GM18507 (cell line): ENCODE measurements around the gene LENG8.
A peak's percentile ranks its signal among the peaks of the same experiment; 100 is the strongest.
"Not testable (repeated sequence)": the region's sequence is repeated elsewhere in the genome, so short reads cannot be mapped to it uniquely, and the experiment has no call there.

Experiments
- DNase-seq: peaks from one replicate; pipeline ENCODE4 v3.0.0; 2011; ENCODE audit warnings: low read depth; ENCODE audit not compliant: insufficient read length; ENCODE audit errors: extremely low spot score
- FAIRE-seq: peaks from 2 replicates; lab custom pipeline; 2011; peaks lifted over from hg19 to GRCh38; lab: Jason Lieb, UNC

LENG8 gene

DNA sequence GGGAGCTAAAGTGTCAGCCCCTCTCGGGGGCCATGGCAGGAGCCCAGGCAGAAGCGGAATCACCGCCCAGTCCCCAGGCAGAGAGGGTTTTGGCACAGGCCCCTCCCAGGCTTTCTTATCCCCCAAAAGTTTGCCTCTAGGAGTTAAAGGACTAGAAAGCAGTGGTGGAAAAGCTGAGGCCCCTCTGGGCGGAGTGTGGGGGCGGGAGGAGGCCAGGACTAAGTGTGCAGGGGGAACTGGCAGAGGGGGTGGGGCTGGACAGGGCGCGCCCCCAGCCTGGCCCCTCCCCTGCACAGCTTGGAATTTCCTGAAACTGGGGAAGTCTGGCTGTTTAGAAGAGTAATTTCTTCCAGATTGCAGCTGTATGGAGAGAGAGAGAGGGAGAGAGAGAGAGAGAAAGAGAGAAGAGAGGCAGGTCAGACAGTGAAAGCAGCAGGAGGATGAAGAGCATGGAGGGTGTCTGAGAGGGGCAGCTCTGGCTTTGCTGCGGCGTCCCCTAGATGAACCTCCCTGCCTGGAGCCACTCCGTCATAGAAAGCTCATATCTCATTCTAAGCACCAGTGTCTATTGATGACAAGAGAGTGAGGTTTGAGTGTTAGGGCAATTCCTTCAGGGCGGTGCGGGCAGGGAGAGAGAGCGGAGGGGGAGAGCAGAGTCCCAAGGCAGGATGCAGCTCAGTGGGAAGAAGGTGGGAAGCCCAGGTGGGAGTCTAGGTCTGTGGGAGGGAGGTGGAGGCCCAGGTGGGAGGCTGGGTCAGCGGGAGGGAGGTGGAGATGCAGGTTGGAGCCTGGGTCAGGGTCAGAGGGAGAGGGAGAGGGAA is 24.3 kb downstream of the LENG8 start, which contains the start of gene CDC42EP5:
Gene CDC42EP5 (minus strand): TSS at position 226 of the 821 bp plus-strand sequence. CDS start 7,749 bp downstream, outside the sequence.
- FAIRE-seq (no peak), DNase-seq (no peak)

DNA sequence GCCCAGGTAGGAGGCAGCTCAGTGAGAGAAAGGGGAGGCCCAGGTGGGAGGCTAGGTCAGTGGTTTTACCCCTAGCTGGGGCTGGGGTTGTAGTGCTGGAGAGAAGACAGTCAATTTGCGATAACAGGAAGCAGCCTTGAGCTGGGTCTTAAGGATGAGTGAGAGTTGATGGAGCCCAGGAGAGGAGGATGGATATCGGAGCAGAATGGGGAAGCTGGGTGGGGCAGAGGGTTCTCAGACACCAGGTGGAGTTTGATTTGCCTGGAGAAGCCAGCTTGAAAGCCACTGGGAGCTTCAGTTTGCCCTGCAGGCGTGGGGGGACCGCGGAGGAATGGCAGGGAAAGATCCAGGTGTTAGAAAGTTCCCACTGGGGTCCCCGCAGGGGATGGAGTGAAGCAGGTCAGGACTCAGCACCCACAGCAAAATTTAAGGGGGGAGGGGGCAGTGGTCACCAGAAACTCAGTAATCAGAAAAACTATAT is 24.9 kb downstream of the LENG8 start:
- DNase-seq = no peak
- FAIRE-seq = no peak

DNA sequence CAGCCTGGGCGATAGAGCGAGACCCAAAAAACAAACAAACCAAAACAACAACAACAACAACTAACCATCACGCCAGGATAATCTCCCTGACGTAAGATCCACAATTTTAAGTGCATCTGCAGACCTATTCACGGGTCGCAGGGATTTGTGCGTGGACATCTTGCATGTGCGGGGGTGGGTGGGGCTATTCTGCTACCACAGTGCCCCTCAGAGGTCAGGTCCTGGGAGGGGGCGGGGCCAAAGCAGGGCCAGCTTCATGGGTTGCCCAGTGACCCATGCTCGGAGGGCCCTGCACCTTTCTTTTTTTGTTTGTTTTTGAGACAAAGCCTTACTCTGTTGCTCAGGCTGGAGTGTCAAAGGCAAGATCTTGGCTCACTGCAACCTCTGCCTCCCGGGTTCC is 26.7 kb downstream of the LENG8 start:
- FAIRE-seq = no peak
- DNase-seq = no peak

DNA sequence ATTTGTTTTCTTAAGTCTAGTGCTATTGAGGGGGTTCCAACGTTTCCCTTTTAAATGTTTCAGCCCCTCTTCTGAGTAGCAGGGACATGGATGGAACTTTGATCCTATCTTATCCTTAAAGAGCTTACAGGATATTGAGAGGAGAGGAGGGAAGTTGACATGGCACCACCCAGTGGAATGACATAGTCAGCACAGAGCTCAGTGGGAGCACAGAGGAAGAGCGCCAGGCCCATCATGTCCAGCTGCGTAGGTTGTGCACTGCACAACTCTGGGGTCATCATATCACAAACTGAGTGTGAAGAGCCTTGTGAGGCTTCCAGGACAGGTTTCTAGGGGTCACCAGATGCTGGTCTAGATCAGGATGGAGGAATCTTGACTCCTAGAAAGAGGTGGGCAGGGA is 28.7 kb downstream of the LENG8 start:
- FAIRE-seq (no peak), DNase-seq (no peak)

DNA sequence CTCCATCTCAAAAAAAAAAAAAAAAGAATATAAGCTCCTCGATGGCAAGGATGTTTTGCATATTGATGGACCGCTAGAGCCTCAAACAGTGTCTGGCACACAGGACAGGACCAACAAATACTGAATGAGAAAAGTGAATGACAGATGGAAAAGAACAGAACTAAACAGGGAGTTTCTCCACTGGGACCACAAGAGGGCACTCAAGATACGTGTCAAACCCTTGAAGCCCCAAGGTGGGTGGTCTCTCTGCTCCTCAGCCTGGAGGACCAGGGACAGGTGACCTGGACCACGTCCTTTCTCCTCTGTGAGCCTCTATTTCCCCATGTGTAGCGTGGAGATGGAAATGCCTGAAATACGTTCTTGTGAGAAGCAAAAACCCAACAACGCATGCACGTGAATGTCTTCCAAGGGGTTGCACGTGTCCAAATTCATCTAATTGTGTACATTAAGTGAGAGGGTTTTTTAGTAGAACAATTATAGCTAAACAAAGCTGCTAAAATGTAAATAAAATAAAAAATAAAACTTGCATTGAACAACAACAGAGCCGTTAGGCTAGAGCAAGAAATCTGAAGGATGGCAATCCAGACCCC is 29.8 kb downstream of the LENG8 start:
- FAIRE-seq = peak; percentile 90
- DNase-seq = no peak

DNA sequence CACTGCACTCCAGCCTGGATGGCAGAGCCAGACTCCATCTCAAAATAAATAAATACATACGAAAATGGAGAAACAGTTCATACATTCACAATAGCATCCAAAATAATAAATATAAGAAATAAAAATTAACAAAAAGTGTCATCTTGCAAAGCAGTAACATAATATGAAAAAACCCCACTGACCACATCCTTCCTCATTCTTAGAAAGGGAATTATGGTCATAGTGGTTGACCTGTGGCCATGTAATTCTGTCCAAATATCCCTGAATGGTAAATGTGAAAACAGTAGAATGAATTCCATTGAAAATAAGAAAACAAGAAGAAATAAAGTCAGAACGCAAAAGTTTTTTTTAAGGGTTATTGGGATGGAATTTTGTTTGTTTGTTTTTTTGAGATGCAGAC is 31.1 kb downstream of the LENG8 start:
- DNase-seq (no peak), FAIRE-seq (no peak)

DNA sequence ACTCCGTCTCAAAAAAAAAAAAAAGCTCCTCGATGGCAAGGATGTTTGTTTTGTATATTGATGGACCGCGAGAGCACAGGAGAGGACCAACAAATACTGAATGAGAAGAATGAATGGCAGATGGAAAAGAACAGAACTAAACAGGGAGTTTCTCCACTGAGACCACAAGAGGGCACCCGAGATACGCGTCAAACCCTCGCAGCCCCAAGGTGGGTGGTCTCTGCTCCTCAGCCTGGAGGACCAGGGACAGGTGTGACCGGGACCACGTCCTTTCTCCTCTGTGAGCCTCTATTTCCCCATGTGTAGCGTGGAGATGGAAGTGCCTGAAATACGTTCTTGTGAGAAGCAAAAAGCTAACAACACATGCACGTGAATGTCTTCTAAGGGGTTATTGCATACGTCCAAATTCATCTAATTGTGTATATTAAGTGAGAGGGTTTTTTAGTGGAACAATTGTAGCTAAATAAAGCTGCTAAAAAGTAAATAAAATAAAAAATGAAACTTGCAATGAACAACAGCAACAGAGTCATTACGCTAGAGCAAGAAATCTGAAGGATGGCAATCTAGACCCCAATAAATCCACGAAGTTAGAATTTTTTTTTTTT is 32.4 kb downstream of the LENG8 start:
- peak; percentile 90 for FAIRE-seq
- no peak for DNase-seq

DNA sequence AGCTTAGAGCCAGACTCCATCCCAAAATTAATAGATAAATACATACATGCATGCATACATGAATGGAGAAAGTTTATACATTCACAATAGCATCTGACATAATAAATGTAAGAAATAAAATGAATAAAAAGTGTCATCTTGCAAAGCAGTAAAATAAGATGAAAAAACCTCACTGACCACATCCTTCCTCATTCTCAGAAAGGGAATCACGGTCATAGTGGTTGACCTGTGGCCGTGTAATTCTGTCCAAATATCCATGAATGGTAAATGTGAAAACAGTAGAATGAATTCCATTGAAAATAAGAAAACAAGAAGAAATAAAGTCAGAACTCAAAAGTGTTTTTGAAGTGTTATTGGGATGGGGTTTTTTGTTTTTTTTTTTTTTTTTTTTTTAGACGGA is 33.9 kb downstream of the LENG8 start:
- FAIRE-seq (peak; percentile 65), DNase-seq (no peak)

DNA sequence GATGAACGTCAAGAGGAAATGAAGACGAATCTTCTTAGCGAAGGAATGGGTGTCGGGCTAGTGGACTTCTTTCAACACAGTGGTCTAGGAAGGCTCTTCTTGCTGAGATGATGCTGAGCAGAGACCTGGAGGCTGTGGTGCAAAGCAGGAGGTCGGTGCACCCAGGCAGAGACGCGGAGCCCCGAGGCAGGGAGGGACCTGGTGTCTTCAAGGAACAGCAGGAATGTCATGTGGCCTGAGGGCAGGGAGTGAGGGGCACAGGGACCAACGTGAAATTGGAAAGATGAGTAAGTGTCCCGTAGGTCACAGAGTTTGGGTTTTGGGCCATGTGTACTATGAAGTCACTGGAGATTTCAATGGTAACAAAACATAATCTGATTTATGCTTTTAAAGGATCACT is 35.5 kb downstream of the LENG8 start:
- DNase-seq (no peak), FAIRE-seq (no peak)

DNA sequence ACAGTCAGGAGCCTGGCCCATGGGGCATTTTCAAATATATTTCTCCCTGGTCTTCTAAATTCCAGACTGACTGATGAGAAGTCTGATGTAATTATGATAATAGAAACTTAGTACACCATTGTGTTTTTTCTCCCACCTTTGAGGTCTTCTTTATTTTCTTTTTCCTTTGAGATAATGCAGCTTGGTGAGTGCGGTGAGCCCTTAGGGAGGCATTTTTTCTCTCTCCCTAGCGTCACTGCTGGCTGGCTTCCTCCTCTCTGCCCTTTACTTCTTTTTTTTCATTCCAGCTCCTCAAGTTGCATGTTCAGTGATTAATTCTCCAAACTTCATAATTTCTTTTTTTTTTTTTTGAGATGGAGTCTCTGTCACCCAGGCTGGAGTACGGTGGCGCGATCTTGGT is 36.9 kb downstream of the LENG8 start:
- FAIRE-seq (no peak), DNase-seq (no peak)

DNA sequence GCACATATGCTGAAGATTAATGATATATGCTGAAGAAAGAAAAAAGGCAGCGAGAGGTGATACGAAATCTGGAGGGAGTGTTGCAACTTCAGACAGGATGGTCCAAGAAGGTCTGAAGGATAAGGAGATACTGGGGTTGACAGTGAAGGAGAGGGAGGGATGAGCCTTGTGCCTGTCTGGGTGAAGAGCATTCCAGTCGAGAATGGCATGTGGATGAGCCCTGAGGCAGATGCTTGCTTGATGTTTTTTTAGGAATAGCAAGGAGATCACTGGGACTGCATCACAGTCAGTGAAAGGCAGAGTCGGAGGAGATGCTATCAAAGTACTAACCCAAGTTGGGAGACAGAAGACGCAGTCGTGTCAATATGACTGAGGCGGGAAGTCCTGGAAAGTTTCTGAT is 40.3 kb downstream of the LENG8 start:
- no peak for FAIRE-seq
- no peak for DNase-seq

DNA sequence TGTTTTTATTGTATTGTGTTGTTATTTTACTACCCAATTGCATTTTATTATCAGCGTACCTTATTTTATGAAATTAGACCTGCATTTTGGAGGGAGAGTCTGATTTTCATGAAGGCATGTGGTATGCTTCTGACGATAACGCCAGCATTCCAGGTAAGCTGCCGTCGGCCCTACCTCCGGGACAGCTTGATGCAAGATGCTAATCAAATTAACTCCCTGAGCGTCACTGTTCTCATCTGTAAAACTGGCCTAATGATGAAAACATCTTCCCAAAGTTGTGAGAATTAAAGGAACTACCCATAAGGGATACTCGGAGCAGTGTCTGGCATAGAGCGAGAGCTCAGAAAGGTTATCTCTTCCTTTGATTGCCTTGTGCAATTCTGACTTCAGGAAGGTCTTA is 40.8 kb downstream of the LENG8 start:
- no peak for FAIRE-seq
- DNase-seq = no peak

DNA sequence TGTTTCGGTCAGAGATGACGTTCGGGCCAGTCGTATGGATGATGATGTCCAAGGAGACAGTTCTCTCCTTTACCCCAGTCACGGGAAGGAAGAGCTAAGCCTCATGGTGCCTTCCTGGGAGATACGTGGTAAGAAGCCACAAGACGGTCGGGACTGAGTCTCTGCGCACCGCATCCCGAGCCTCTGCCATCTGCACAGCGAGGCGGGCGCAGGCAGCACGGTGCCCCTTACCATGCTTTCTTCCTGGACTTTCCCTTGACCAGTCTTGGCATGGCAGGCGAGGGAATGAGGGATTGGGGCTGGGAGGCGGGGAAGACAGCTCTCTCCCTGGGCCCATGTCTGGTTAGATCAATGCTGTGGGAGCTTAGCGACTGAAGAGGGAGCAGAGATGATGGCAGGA is 43.6 kb downstream of the LENG8 start:
- DNase-seq = no peak
- FAIRE-seq = no peak

DNA sequence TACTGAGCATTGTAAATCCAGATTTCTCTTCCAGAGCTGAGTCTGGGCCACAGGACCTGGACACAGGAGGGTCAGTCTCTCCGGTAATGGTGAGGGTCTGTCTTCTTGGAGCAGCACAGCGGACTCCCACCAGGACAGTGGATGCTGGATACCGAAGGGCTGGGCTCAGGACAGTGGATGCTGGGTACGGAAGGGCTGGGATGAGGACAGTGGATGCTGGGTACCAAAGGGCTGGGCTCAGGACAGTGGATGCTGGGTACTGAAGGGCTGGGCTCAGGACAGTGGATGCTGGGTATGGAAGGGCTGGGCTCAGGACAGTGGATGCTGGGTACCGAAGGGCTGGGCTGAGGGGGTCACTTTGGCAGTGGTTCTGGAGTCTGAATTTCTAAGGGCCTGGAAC is 44.1 kb downstream of the LENG8 start:
- not testable (repeated sequence) for FAIRE-seq, DNase-seq

DNA sequence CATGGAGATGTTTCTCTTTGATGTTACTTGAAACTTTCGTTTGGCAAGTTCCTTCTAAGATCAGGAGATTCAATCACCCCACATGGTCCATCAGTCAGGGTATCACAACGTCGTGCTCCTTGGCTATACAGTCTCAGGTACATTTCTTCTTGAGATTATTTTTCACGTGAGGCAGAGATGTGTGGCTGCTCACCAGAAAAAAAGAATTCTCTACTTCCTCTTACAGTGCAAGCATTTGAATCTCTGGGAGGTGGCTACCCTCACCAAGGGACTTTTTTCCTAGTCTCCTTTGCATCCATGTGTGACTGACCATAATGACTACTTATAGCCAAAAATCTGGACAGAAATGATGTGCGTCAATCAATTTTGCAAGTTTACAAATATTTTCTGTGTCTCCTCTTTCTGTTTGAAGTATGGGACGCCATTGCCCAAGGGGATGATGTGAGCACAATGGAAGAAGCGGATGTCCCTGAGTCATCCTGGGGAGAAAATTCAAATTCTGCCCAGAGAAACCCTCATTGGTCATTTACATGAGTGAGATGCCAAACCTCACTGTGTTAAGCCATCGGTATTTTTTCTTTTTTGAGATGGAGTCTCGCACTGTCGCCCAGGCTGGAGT is 45.1 kb downstream of the LENG8 start:
- FAIRE-seq (no peak), DNase-seq (no peak)

DNA sequence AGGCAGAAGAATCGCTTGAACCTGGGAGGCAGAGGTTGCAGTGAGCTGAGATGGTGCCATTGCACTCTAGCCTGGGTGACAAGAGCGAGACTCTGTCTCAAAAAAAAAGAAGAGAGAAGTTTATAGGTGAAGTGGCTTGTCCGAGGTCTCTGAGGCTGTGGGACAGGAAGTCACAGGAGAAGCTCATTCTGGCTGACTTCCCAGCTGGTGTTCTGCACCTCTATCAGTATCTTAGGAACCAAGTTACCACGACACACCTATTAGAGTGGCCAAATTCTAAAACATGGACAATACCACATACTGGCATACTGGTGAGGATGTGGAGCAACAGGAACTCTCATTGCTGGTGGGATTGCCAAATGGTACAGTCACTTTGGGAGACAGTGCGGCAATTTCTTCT is 46.3 kb downstream of the LENG8 start:
- FAIRE-seq = peak; percentile 71
- DNase-seq = not testable (repeated sequence)

DNA sequence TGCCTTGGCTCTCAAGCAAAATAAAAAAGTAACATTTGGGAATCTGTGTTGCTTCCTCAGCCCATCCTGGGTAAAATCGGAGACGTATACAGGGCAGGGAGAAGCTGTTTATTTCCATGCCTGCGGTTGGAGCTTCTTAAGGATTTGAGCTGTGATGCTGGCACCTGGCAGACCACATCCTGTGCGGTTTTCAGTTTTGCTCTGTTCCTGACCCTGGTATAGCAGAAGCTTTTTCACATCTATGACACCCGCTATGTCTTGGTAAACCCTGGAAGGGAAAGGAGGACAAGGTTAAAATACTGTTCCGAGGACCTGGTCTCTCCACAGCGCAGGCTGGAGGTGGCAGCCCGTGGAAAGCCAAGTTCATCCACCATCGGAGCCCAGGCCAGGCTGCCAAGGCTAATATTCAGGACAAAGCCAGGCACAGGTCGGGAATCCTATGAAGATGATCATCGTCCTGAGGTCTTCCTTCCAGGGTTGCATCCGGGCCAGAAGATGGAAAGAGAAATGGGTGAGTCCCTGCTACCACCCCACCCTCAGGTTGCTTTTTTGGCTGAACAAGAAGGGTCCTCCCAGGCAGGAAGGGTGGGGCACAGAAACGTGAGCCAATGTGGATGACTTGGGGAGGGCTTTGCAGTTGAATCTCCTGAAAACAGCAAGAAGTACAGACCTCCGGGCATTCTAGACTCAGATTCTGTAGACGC is 48.9 kb downstream of the LENG8 start:
- FAIRE-seq = peak; percentile 58
- not testable (repeated sequence) for DNase-seq

DNA sequence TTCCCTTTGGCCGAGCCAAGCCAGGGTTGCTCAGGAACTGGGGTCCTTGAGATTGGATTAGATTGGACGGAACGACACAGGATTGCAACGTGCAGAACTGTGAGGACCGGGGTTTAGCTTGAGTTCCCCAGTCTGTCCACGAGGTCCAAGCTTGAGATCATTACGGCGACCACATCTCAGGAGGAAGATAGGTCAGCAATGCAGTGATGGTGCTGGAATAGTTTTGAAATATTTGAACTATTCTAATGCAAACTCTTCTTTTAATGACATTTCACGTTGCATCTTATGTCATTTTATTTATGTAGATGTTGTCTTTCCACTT is 49.4 kb downstream of the LENG8 start:
- not testable (repeated sequence) for DNase-seq, FAIRE-seq

DNA sequence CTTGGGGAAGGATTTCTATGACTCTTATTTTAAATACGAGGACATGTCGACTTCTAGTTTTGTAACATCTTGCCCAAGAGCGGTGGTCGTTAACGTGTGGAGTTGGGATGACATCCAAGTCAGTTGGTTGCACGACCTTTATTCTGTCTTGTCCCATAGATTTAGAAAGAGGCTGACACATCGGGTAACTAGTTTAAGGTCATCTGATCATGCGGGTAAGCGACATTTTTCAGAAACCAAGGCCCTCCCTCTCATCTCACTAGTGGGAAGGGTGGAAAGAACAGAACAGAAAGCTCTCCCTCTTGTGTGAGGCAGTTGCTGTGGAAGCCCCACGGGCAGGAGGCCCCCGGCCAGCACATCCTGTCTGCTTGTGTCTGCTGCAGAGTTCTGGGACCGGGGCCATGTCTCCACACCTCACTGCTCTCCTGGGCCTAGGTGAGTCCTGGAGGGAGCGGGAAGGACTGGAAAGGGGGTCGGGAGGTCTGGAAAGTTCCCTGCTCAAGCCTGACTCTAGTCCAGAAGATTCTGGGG is 53.6 kb downstream of the LENG8 start, which contains the start of gene LAIR2:
Gene LAIR2 (plus strand): TSS at position 314 of the 531 bp plus-strand sequence. CDS start 88 bp downstream, at position 402.
- DNase-seq (no peak), FAIRE-seq (no peak)
